Heart left ventricle (tissue), 16 donors: ENCODE results near the gene RIN2. TPM values are rescaled to one million over a fixed set of nuclear protein-coding genes. Genes with fewer than 3 reads are reported as not detected.

Source experiments
- ATAC-seq, 4 donors: fragments of 200-7000 bp; cut with Tn5 transposase; one replicate each; pipeline ENCODE4 v1.9.1; 2020 to 2022; ENCODE audit warnings: moderate library complexity in 4 of 4, mild to moderate bottlenecking in 3 of 4, moderate number of reproducible peaks in 1 of 4
- DNase-seq, 5 donors: peaks; one replicate each; pipeline ENCODE4 v3.0.0-alpha.2; 2020
- H3K27ac ChIP-seq, 12 donors: fragments of 200-600 bp; sonication (generic) in 4 of 12; one replicate each; pipeline versions ENCODE4 v1.5.0 to v1.8.0; 2016 to 2022; ENCODE audit warnings: mild to moderate bottlenecking in 2 of 12
- H3K27me3 ChIP-seq, 9 donors: fragments of 200-600 bp; sonication (generic) in 2 of 9; one replicate each; pipeline versions ENCODE4 v1.5.1 to v1.8.0; 2016 to 2022; ENCODE audit warnings: mild to moderate bottlenecking in 3 of 9
- H3K36me3 ChIP-seq, 9 donors: fragments of 200-600 bp; sonication (generic) in 2 of 9; one replicate each; pipeline versions ENCODE4 v1.5.0 to v1.8.0; 2018 to 2022; ENCODE audit warnings: mild to moderate bottlenecking in 2 of 9
- H3K4me1 ChIP-seq, 12 donors: fragments of 200-600 bp; sonication (generic) in 4 of 12; one replicate each; pipeline versions ENCODE4 v1.5.0 to v1.8.0; 2016 to 2022; ENCODE audit warnings: mild to moderate bottlenecking in 3 of 12
- H3K4me3 ChIP-seq, 12 donors: fragments of 200-600 bp; sonication (generic) in 4 of 12; one replicate each; pipeline versions ENCODE4 v1.5.0 to v1.8.0; 2017 to 2022; ENCODE audit warnings: mild to moderate bottlenecking in 9 of 12, moderate library complexity in 4 of 12
- H3K9me3 ChIP-seq, 12 donors: fragments of 200-600 bp; sonication (generic) in 4 of 12; one replicate each; pipeline versions ENCODE4 v1.5.0 to v1.8.0; 2016 to 2022; ENCODE audit warnings: mild to moderate bottlenecking in 1 of 12
- POLR2A ChIP-seq, 2 donors: fragments of 450-650 bp; IDR thresholded peaks; one replicate each; pipeline ENCODE4 v1.6.1; 2017; ENCODE audit warnings: antibody characterized with exemption in 2 of 2, mild to moderate bottlenecking in 2 of 2, moderate library complexity in 2 of 2
- WGBS, 4 donors: extraction: QIAGEN DNeasy Blood & Tissue Kit in 2 of 4; methylation state at CpG; one replicate each; pipeline versions ENCODE4 v1.1.5 to v1.1.7; 2013 to 2018; 5-methylcytosine and 5-hydroxymethylcytosine counted together
- intact Hi-C, 10 donors: fragments of 100-400 bp; cut with DNase I; formaldehyde crosslinking; loops; one replicate each; pipeline versions ENCODE4 v1.11.1 to v1.14.2; 2022
- polyA plus RNA-seq, 2 donors: library from polyadenylated mRNA; stranded (reverse); fragments of 200-250 nt; gene quantifications; one replicate each; pipeline ENCODE4 v1.2.3, GENCODE V29; 2013
- total RNA-seq, 9 donors: library from RNA; depleted of rRNA in 2 of 9; stranded (reverse); fragments of >200 nt in 2 of 9; fragmentation: NEBNext Ultra II Directional in 3 of 9; extraction: Animal tissue kit (Norgen Biotek cat#: 25700) in 3 of 9; gene quantifications; one replicate each; pipeline versions ENCODE4 v1.1.0 to v1.2.4, GENCODE V29; 2016 to 2023
- TF ChIP-seq, protein P1 (sequence below), 12 donors: fragments of 200-600 bp; sonication (generic) in 4 of 12; IDR thresholded peaks; one replicate each; pipeline versions ENCODE4 v1.5.0 to v1.8.0; 2018 to 2022; ENCODE audit warnings: antibody characterized with exemption in 12 of 12, mild to moderate bottlenecking in 5 of 12
- donor health status: ischemic (EF 13 %, LVEDD 7.1; RV severe dilation, severe dysfunction).
- donor health status: healthy with polysubstance abuse.
- donor health status: DM: no; HTN: yes; CAD: no.
- donor health status: DM: no; HTN: no; CAD: no.
- donor health status: ischemic (EF 25% LVEDD 6.9; RV normal size, moderate dysfunction).
- donor health status: ischemic (EF 25% LVEDD 5.7; RV mildly dilated, moderate dysfunction).
- donor health status: healthy.
- donor health status: DM: yes; HTN: yes; CAD: no.
- donor health status: ischemic (EF 35%, LVEDD 5.7; RV mildly dilated, moderate dysfunction).
- donor health status: nonischemic (EF 11% LVEDD 7.7; RV severe dilation, severe dysfunction).
- donor health status: DM: yes; HTN: yes; CAD: no.
- donor health status: PGD.
- donor health status: ischemic (EF 29% LVEDD 5.4; RV normal size, mild dysfunction).
- donor health status: nonischemic (EF 23%, LVEDD 6.1; RV moderate dilation, normal function).

The RIN2 gene
- total and polyA plus RNA-seq, 11 donors, result 15.0 to 76.5 (median 56.7) TPM

DNA sequence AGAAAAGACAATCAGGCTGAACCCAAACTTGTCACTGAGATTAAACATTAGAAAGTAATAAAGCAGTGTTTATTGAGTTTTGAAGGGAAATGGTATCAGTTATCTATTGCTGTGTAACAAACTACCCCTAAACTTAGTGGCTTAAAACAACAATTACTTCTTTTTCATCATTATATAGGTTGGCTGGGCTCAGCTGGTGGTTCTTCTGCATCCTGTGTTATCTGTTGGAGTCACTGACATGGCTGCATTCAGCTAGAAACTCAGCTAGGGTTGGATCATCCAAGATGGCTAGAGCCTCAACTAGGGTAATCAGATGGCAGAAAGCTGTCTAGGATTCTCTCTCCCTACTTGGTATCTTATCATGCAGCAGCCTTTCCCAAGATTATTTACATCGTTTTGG, 12.5 kb upstream of the RIN2 start:
- Histone ChIP-seq H3K27me3 (no peaks in the 10 kb centered on the region), H3K4me1 (peaks cover 0 to 15% (median 0%) of the 10 kb centered on the region in 12 donors), H3K9me3 (peaks cover 0 to 8% (median 0%) of the 10 kb centered on the region in 12 donors), H3K36me3 (no peaks in the 10 kb centered on the region), H3K27ac (no peak overlapping the region), H3K4me3 (no peak overlapping the region)
- ATAC-seq, result no peak
- no peak for TF ChIP-seq POLR2A (IDR thresholded peaks at IDR 0.05)
- TF ChIP-seq, protein P1, sequence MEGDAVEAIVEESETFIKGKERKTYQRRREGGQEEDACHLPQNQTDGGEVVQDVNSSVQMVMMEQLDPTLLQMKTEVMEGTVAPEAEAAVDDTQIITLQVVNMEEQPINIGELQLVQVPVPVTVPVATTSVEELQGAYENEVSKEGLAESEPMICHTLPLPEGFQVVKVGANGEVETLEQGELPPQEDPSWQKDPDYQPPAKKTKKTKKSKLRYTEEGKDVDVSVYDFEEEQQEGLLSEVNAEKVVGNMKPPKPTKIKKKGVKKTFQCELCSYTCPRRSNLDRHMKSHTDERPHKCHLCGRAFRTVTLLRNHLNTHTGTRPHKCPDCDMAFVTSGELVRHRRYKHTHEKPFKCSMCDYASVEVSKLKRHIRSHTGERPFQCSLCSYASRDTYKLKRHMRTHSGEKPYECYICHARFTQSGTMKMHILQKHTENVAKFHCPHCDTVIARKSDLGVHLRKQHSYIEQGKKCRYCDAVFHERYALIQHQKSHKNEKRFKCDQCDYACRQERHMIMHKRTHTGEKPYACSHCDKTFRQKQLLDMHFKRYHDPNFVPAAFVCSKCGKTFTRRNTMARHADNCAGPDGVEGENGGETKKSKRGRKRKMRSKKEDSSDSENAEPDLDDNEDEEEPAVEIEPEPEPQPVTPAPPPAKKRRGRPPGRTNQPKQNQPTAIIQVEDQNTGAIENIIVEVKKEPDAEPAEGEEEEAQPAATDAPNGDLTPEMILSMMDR (IDR thresholded peaks at IDR 0.05), result no peak
- intact Hi-C loops, result no loop called here
- DNase-seq, result no peak
- WGBS, 4 donors, result 45 to 71% (median 66%) methylated on average over 1 of the region's 1 CpG

DNA sequence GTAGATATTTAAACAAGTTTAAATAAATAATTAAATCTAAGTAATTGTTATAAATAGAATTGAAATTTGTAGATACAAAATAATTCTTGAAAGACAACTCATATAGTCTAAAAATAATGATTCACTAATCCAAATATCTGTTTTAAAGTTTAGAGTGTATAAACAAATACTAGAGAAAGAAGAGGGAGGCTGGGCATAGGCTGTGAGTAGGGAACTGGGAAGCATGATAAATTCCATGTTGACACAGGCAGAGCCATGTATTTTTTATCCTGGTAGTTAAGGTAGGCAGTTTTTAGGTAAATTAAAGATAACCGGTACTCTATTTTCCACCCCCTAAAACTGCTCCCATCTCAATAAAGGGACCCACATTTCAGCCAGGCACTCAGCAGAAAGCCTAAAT, 11.7 kb upstream of the RIN2 start:
- Histone ChIP-seq H3K36me3 (no peaks in the 10 kb centered on the region), H3K9me3 (peaks cover 0 to 8% (median 0%) of the 10 kb centered on the region in 12 donors), H3K4me3 (no peak overlapping the region), H3K27ac (no peak overlapping the region), H3K27me3 (no peaks in the 10 kb centered on the region), H3K4me1 (peaks cover 0 to 22% (median 2%) of the 10 kb centered on the region in 12 donors)
- ATAC-seq, result no peak
- intact Hi-C loops, result no loop called here
- no peak for DNase-seq
- TF ChIP-seq, protein P1 (IDR thresholded peaks at IDR 0.05), result no peak
- no peak for TF ChIP-seq POLR2A (IDR thresholded peaks at IDR 0.05)
- WGBS, 4 donors, result 97 to 100% (median 100%) methylated on average over 1 of the region's 1 CpG

DNA sequence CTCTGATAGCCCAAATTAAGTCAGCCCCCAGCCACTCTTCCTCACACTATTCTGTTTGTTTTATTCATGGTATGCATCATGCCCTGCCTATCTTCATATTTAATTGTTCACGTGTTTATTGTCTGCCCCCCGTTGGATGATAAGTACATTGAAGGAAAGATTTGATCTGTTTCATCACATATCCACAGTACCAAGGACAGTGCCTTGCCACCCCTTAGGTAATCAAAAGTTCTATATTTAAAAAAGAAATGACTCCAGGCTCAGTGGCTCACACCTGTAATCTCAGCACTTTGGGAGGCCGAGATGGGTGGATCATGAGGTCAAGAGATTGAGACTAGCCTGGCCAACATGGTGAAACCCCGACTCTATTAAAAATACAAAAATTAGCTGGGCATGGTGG, 10.2 kb upstream of the RIN2 start:
- Histone ChIP-seq H3K27ac (no peak overlapping the region), H3K9me3 (peaks cover 0 to 8% (median 0%) of the 10 kb centered on the region in 12 donors), H3K4me3 (no peak overlapping the region), H3K27me3 (no peaks in the 10 kb centered on the region), H3K36me3 (no peaks in the 10 kb centered on the region), H3K4me1 (peaks cover 0 to 22% (median 2%) of the 10 kb centered on the region in 12 donors)
- no peak for TF ChIP-seq POLR2A (IDR thresholded peaks at IDR 0.05)
- TF ChIP-seq, protein P1 (IDR thresholded peaks at IDR 0.05), result no peak
- 92 to 98% (median 93%) methylated on average over 4 of the region's 4 CpGs for WGBS, 4 donors
- ATAC-seq, result no peak
- no peak for DNase-seq
- intact Hi-C loops, result no loop called here

DNA sequence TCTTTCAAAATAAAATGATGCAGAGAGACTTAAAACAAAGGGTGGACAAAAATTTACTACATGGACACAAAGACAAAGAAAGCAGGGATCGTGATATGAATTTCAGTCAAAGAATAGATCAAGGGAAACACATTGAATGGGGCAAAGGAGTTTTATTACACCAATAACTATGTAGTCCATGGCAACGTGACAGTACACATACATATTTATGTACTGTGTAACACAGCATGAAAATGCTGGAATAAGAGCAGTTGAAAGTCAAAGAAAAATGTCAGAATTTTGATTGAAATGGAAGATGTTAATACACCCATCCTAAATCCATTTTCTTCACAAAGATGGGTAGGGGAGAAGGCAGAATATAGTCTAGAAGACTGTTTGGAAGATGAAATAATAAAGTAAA, 9.4 kb upstream of the RIN2 start:
- intact Hi-C loops, result no loop called here
- TF ChIP-seq POLR2A (IDR thresholded peaks at IDR 0.05), result no peak
- TF ChIP-seq, protein P1 (IDR thresholded peaks at IDR 0.05), result no peak
- ATAC-seq (no peak), DNase-seq (no peak)
- no peaks in the 10 kb centered on the region for H3K36me3 ChIP-seq
- peaks cover 0 to 8% (median 0%) of the 10 kb centered on the region in 12 donors for H3K9me3 ChIP-seq
- peaks cover 0 to 15% (median 2%) of the 10 kb centered on the region in 12 donors for H3K4me1 ChIP-seq
- H3K27me3 ChIP-seq, result no peaks in the 10 kb centered on the region
- H3K4me3 ChIP-seq, result no peak overlapping the region
- WGBS, 4 donors, result 90 to 95% (median 91%) methylated on average over 2 of the region's 2 CpGs
- no peak overlapping the region for H3K27ac ChIP-seq
